ENCODE results near the gene SLC35D2. TPM values are rescaled to one million over a fixed set of nuclear protein-coding genes. Genes with fewer than 3 reads are reported as not detected.
"Not testable (repeated sequence)": the region's sequence is repeated elsewhere in the genome, so short reads cannot be mapped to it uniquely, and the experiment has no call there.

Gene SLC35D2
- total and polyA plus RNA-seq, 2 donors (not counting 1 experiment from before 2014, with no cell fraction given), result 27.2 to 34.7 TPM

DNA sequence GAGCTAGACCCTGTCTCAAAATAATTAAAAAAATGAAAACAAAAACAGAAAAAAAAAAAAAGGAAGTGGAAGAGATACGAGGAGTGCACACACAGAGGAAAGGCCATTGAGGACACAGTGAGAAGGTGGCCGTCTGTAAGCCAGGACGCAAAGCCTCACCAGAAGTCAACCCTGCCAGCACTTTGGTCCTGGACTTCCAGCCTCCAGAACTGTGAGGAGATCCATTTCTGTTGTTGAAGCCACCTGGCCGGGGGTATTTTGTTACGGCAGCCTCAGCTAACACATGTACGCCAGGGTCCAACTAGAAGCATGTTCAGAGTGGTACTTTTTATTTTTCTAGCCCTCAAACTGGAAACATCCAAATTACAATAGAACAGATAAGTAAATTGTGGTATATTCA is 21.8 kb downstream of the SLC35D2 start:
- Histone ChIP-seq H3K9me3 (ENCODE audit: control insufficient read depth, insufficient read depth, low read depth, low read length) (no peaks in the 10 kb centered on the region), H3K9ac (ENCODE audit: insufficient read depth, low read length) (no peak overlapping the region), H3K4me1 (ENCODE audit: control insufficient read depth, extremely low read depth, insufficient read depth, low read length) (no peaks in the 10 kb centered on the region), H3K27me3 (ENCODE audit: control insufficient read depth, insufficient read depth, low read length) (no peaks in the 10 kb centered on the region), H3K4me3 (replicated peaks in 1 of 4; ENCODE audit: control extremely low read depth in 1 of 4, insufficient read depth in 1 of 4, low read depth in 3 of 4, low read length in 4 of 4) (no peak overlapping the region), H3K4me2 (ENCODE audit: extremely low read depth, insufficient read depth, low read length) (no peak overlapping the region), H3K27ac (ENCODE audit: insufficient read depth, low read length) (no peak overlapping the region), H3K36me3 (ENCODE audit: control insufficient read depth, insufficient read depth, low read length) (peaks cover 6% of the 10 kb centered on the region), H4K20me1 (ENCODE audit: control insufficient read depth, extremely low read depth, insufficient read depth, low read length) (no peaks in the 10 kb centered on the region), H3K79me2 (ENCODE audit: control insufficient read depth, insufficient read depth, low read length) (no peaks in the 10 kb centered on the region), H2AFZ (ENCODE audit: low read length) (no peak overlapping the region)
- no peak for TF ChIP-seq EZH2 (IDR thresholded peaks at IDR 0.05; ENCODE audit: low read length, missing control alignments)
- TF ChIP-seq, protein P1, sequence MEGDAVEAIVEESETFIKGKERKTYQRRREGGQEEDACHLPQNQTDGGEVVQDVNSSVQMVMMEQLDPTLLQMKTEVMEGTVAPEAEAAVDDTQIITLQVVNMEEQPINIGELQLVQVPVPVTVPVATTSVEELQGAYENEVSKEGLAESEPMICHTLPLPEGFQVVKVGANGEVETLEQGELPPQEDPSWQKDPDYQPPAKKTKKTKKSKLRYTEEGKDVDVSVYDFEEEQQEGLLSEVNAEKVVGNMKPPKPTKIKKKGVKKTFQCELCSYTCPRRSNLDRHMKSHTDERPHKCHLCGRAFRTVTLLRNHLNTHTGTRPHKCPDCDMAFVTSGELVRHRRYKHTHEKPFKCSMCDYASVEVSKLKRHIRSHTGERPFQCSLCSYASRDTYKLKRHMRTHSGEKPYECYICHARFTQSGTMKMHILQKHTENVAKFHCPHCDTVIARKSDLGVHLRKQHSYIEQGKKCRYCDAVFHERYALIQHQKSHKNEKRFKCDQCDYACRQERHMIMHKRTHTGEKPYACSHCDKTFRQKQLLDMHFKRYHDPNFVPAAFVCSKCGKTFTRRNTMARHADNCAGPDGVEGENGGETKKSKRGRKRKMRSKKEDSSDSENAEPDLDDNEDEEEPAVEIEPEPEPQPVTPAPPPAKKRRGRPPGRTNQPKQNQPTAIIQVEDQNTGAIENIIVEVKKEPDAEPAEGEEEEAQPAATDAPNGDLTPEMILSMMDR (conservative IDR thresholded peaks at IDR 0.05 in 1 of 2, IDR thresholded peaks at IDR 0.05 in 1 of 2; ENCODE audit: low read depth in 1 of 2, low read length in 2 of 2), result no peak
- no peak for DNase-seq (ENCODE audit: low read depth in 2 of 2)

DNA sequence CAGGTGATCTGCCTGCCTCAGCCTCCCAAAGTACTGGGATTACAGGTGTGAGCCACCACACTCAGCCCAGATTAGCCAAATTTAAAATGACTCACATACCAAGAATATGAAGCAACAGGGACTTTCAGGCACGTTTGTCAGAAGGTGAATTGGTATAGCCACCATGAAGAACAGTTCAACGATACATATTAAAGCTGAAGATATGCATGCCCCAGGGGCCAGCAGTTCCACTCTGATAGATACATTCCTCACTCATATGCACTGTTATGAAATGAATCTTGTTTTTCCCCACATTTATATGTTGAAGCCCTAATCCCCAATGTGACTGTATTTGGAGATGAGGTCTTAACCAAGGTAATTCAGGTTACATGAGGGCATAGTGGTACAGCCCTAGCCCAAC is 22.5 kb downstream of the SLC35D2 start:
- Histone ChIP-seq H3K79me2 (ENCODE audit: control insufficient read depth, insufficient read depth, low read length) (no peaks in the 10 kb centered on the region), H3K4me2 (ENCODE audit: extremely low read depth, insufficient read depth, low read length) (no peak overlapping the region), H3K4me1 (ENCODE audit: control insufficient read depth, extremely low read depth, insufficient read depth, low read length) (no peaks in the 10 kb centered on the region), H3K4me3 (replicated peaks in 1 of 4; ENCODE audit: control extremely low read depth in 1 of 4, insufficient read depth in 1 of 4, low read depth in 3 of 4, low read length in 4 of 4) (no peak overlapping the region), H3K27ac (ENCODE audit: insufficient read depth, low read length) (no peak overlapping the region), H2AFZ (ENCODE audit: low read length) (no peak overlapping the region), H3K27me3 (ENCODE audit: control insufficient read depth, insufficient read depth, low read length) (no peaks in the 10 kb centered on the region), H3K9me3 (ENCODE audit: control insufficient read depth, insufficient read depth, low read depth, low read length) (no peaks in the 10 kb centered on the region), H3K9ac (ENCODE audit: insufficient read depth, low read length) (no peak overlapping the region), H3K36me3 (ENCODE audit: control insufficient read depth, insufficient read depth, low read length) (peaks cover 6% of the 10 kb centered on the region), H4K20me1 (ENCODE audit: control insufficient read depth, extremely low read depth, insufficient read depth, low read length) (no peaks in the 10 kb centered on the region)
- TF ChIP-seq EZH2 (IDR thresholded peaks at IDR 0.05; ENCODE audit: low read length, missing control alignments), result no peak
- TF ChIP-seq, protein P1 (conservative IDR thresholded peaks at IDR 0.05 in 1 of 2, IDR thresholded peaks at IDR 0.05 in 1 of 2; ENCODE audit: low read depth in 1 of 2, low read length in 2 of 2), result no peak
- no peak for DNase-seq (ENCODE audit: low read depth in 2 of 2)

DNA sequence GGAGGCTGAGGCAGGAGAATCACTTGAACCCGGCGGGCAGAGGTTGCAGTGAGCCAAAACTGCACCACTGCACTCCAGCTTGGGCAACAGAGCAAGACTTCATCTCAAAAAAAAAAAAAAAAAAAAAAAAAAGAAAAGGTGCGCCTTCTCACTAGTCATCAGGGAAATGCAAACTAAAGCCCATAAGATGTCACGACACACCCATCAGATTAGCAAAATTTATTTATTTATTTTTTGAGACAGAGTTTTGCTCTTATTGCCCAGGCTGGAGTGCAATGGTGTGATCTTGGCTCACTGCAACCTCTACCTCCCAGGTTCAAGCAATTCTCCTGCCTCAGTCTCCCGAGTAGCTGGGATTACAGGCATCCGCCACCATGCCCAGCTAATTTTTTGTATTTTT is 23.0 kb downstream of the SLC35D2 start:
- not testable (repeated sequence) for H3K36me3 ChIP-seq (ENCODE audit: control insufficient read depth, insufficient read depth, low read length); H3K9ac ChIP-seq (ENCODE audit: insufficient read depth, low read length); H3K9me3 ChIP-seq (ENCODE audit: control insufficient read depth, insufficient read depth, low read depth, low read length); H3K4me2 ChIP-seq (ENCODE audit: extremely low read depth, insufficient read depth, low read length); DNase-seq (ENCODE audit: low read depth in 2 of 2); H2AFZ ChIP-seq (ENCODE audit: low read length); H3K27ac ChIP-seq (ENCODE audit: insufficient read depth, low read length); H3K4me1 ChIP-seq (ENCODE audit: control insufficient read depth, extremely low read depth, insufficient read depth, low read length); H3K79me2 ChIP-seq (ENCODE audit: control insufficient read depth, insufficient read depth, low read length); H3K4me3 ChIP-seq (replicated peaks in 1 of 4; ENCODE audit: control extremely low read depth in 1 of 4, insufficient read depth in 1 of 4, low read depth in 3 of 4, low read length in 4 of 4); H4K20me1 ChIP-seq (ENCODE audit: control insufficient read depth, extremely low read depth, insufficient read depth, low read length); H3K27me3 ChIP-seq (ENCODE audit: control insufficient read depth, insufficient read depth, low read length)
